Stimulated activated CD4-positive, alpha-beta T cell treated with anti-CD3 and anti-CD28 coated beads, Interleukin-2, amount 100 ng/mL, for 48 hours (primary cell): ENCODE data around the gene IL1F10.

Source experiments
- DNase-seq, 2 donors: peaks; one replicate each; pipeline ENCODE4 v3.0.0-alpha.2; 2020

Gene IL1F10

DNA sequence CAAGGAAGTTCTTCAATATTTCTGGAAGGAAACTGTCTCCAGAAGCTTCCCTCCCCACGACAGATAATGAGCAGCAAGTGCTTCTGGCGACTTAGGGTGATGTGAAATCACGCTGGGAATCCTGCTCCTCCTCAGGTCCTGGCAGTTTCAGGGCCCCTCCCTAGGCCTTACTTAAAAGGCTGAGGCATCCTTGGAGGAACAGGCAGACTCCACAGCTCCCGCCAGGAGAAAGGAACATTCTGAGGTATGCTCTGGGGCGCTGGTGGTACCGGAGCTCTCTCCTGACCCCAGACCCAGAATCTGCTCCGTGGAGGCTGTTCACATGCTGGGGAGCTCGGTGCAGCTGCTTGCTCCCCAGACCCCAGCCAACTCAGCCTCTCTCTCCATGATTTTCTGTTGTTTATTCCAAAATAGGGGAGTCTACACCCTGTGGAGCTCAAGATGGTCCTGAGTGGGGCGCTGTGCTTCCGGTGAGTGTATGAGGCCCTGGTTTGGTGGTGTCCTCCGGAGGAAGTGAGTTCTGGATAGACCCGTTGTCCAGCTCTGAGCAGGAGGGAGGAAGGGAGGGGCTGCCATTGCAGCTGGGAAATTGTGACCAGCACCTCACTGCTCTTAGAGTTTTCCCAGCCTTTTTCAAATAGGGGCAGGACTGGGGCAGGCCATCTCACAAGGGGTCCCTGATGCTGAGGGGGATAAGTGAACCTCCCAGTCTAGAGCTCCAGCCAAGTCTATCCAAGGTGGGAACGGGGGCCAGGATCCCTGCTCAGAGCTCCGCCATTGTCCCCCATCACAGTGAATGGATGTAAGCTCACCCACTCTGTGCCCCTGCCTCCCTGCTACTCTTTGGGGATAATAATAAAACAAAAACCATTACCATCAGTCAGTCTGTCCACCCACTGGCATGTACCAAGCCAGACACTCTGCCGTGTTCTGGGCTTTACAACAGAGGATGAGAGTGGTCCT, 8.5 kb upstream of the IL1F10 start, which contains the start of gene IL36RN:
Gene IL36RN, plus strand, starts transcription at position 201 of the 963 bp plus-strand sequence. Its CDS starts 241 bp downstream, at position 442.
- DNase-seq, result no peak

DNA sequence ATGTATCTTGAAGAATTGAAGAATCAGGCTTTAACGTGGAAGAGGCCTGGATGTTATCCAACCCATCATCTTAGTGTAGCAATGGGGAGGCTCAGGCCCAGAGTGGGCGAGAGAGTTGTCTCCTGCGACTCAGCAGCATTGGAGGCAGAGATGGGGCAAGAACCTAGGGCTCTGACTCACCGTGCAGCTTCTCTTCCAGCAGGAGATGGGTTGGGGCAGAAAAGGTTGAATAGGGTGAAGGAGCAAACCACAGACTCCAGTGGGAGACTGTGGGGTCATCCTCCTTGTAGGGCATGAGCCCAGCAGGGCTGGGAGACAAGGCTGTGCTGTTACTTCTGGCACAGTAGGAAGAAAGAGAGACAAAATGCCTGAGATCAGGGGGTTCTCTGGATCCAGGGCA, 7.4 kb upstream of the IL1F10 start:
- DNase-seq, result no peak

DNA sequence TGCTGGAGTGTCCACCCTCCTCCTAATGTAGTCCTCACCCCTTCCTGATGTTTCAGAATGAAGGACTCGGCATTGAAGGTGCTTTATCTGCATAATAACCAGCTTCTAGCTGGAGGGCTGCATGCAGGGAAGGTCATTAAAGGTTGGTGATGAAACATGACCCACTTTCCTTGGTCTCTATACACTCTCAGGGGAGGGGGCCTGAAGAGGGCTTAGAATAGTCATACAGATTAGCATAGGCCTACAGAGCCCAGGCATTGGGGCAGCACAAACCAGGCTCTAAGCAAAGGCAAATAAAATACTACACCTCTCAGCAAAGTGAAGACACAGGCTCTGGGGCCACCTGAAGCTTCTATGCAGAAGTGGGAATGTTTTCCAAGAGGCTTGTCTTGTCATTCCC, 7.0 kb upstream of the IL1F10 start:
- DNase-seq, result no peak

DNA sequence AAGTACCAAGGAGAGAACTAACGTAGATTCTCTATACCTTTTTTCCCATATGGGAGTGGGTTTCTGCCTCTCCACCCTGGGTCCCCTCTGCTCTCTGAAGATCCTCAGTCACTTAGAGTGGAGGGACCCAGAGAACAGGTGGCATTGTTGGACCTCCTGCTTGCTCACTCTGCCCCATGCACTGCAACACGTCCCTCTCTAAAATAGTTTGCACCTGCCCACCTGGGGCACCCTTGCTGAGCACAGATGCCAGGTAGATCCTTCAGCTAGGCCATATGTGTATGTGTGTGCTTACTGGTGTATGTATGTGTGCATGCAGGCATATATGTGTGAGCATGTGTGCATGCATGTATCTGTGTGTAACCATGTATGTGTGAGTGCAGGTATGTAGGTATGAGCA, 6.5 kb upstream of the IL1F10 start:
- DNase-seq, result no peak

DNA sequence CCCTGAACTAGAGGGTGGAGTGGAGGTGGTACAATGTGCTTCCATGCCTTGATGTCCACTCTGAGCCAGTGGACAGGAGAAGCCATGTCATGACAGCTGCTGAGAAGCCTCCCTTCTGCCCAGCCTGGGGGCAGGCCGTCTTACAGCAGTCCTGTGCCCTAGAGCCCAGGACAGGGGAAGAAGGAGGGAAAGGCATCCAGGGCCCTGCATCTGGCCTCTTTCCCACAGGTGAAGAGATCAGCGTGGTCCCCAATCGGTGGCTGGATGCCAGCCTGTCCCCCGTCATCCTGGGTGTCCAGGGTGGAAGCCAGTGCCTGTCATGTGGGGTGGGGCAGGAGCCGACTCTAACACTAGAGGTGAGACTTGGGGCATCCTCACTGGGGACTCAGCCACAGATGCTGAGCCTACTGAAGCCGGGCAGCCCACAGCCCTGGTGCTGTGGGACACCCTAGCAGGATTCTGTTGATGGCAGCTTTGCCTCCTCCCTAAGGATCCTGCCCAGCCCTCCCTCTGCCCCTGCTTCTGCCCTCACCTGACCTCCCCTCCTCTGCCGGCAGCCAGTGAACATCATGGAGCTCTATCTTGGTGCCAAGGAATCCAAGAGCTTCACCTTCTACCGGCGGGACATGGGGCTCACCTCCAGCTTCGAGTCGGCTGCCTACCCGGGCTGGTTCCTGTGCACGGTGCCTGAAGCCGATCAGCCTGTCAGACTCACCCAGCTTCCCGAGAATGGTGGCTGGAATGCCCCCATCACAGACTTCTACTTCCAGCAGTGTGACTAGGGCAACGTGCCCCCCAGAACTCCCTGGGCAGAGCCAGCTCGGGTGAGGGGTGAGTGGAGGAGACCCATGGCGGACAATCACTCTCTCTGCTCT, 5.6 kb upstream of the IL1F10 start:
- DNase-seq, result no peak

DNA sequence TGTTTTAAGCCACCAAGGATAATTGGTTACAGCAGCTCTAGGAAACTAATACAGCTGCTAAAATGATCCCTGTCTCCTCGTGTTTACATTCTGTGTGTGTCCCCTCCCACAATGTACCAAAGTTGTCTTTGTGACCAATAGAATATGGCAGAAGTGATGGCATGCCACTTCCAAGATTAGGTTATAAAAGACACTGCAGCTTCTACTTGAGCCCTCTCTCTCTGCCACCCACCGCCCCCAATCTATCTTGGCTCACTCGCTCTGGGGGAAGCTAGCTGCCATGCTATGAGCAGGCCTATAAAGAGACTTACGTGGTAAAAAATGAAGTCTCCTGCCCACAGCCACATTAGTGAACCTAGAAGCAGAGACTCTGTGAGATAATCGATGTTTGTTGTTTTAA, 3.5 kb upstream of the IL1F10 start:
- no peak for DNase-seq

DNA sequence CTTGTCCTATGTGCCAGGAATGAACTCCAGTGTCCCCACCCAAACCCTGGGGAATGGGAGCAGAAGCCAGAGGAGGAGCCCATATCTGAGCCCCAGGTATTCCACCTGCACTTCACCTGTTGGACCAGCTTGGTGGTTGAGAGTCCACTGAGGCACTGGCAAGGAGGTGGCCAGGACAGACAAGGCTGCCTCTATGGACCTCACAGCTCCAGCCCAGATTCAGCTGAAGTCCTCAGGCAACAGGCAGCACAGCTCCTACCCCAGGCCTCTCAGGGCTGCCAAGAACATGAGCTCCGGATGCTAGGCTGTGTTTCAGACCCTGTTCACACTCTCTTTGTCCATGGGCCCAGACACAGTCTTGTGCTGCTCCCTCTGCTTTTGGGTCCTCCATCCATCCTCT, 2.9 kb upstream of the IL1F10 start:
- no peak for DNase-seq

DNA sequence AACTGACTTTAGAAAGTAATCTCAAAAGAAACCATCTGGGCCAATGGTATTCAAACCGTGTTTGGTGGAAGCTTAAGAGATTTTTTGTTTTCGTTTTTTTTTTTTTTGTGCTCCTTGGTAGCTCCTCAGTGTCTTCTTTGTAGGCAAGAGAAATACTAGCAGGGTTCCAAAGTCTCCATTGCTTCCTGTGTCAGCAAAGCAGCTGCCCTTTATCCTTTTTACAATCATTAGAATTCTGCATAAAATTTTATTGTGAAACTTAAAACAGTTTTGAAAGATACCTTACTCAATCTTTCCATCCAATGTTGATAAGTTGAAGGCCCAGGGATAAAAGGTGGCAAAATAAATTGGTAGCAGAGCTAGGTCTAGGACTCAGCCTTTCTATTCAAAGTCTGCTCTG, 479 bp downstream of the IL1F10 start:
- no peak for DNase-seq

DNA sequence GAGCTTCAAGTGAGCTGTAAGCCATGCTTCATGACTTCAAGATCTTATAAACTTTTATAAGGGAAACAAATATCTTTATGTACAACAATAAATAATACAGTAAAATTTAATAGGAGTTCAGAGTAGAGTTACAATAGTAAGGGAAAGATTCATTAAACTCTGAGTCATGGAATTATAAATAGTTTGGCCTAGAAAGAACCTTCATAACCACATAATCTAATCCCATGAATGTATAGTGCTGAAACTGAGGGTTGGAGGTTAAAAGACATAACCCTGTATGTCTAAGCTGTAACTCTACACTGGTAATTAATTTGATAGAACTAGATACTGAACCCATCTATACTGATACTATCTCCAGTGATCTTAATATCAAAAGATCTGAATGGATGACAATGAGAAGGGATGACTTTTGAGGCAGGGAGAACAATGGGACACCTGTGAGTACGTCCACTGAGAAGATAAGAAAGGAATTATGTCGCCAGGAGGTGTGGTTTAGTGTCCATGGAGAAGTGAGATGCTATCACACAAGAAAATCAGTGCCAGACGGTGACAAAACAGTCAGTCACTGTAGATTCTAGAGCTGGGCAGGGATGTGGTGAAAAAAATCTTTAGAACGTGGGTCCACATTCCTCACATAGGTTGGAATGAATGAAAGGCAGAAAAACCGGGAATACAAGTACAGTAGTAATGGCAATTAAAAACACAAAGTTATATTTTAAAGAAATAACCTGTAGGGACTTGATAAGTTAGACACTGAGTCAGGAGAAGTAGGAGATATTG, 1.1 kb downstream of the IL1F10 start:
- DNase-seq, result no peak

DNA sequence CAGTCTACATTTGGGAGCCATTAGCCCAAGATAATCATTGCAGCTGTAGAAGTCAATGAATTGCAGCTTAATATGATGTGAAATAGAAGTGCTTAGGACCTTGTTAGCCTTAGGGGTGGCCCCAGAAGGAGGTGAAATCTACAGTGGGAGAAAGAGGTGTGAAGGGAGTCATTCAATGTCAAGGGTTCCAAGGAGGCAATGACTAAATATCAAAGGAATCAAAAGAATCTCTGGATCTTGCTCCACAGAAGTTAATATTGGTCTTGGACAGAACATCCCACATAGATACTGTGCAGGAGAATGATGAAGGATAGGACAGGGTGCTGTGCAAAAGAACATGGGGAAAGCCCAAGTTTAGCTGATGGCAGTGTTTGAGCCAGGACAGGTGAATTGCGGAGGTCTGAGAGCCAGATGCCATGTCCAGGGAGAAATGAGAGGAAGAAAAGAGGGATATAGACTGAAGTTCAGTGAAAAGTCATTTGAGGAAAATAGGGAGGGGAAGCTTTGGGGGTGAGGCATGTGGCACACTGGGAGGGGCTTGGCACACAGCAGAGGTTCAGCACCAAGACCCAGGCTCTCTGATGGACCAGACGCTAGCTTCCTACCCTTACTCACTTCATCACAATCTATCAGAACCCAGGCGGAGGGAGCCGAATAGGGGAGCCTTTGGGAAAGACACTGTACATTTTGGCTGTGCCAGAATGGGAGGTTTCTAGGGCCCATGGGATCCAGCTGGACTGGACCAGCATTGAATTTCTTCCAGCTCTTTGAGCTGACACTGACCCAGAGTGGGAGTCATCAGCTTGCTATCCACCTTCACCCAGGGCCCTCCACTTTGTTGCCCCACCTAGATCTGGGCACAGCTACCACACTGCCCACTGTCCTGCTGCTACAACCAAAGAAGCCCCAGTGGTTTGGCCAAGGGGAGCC, 2.2 kb downstream of the IL1F10 start:
- no peak for DNase-seq

DNA sequence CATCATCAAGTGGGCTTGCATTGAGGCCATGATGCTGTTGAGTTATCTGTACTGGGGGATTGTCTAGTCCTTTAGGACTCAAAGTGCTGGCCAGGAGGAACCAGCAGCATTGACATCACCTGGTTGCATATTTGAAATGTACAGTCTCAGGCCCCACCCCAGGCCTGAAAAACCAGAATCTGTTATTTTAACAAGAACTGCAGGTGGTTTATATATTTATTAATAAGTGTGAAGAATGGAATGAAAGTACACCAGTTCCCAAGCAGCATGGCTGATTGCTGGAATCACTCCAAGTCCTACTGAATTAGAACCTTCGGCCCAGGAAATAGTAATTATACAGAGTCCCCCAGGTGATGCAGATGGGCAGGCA, 2.8 kb downstream of the IL1F10 start:
- no peak for DNase-seq

DNA sequence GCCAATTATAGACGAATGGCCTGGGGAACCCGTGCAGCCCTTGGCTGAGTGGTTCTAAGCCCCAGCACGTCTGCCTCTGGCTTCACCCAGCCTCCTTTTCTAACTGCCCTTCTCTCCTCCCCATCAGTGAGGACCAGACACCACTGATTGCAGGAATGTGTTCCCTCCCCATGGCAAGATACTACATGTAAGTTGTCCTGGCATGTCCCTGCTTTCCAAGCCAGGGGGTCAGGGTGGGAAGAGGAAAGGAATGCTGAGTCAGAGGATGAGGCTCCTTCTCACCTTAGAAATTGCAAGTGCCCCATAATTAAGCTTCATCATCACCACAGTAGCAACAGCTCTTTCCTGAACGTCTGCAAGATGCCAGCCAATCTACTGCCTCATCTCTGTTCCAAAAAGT, 4.8 kb downstream of the IL1F10 start:
- no peak for DNase-seq

DNA sequence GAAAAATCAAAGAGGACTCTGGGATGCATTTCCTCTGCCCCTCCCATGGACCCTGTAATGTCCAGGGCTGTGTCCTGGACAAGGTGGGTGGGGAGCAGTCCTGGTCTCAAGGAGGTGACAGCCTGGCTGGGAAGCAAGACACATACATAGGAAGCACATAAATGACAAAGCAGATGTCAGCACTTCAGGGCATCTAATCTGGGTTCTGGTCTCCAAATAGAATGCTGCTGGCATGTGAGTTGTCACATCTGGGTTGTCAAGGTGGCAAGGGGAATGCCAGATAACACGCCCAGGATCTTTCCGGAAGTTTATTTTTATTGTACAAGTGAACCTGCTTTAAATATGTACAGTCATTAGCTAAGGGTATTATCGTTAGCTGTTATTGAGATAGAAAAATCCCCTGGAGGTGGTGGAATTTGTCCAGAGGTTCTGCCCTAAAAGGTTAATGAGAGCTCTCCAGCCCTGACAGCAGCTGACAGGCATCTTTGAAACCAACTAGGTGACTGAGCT, 5.6 kb downstream of the IL1F10 start:
- DNase-seq, result no peak

DNA sequence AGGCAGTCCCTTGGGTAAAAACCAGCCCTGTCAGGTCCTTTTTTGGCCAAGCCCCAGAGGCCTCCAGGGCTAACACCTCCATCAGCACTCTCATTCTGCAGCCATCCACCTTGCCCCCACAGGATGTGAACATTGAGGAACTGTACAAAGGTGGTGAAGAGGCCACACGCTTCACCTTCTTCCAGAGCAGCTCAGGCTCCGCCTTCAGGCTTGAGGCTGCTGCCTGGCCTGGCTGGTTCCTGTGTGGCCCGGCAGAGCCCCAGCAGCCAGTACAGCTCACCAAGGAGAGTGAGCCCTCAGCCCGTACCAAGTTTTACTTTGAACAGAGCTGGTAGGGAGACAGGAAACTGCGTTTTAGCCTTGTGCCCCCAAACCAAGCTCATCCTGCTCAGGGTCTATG, 7.3 kb downstream of the IL1F10 start:
- no peak for DNase-seq

DNA sequence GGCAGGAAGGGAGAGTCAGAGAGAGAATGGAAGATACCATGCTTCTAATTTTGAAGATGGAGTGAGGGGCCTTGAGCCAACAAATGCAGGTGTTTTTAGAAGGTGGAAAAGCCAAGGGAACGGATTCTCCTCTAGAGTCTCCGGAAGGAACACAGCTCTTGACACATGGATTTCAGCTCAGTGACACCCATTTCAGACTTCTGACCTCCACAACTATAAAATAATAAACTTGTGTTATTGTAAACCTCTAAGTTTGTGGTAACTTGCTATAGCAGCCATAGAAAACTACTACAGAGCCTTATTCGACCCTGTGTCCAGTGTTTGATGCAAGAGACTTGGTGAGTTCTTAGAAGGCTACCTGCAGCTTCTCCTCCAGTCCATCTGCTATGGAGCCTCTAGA, 7.8 kb downstream of the IL1F10 start:
- no peak for DNase-seq

DNA sequence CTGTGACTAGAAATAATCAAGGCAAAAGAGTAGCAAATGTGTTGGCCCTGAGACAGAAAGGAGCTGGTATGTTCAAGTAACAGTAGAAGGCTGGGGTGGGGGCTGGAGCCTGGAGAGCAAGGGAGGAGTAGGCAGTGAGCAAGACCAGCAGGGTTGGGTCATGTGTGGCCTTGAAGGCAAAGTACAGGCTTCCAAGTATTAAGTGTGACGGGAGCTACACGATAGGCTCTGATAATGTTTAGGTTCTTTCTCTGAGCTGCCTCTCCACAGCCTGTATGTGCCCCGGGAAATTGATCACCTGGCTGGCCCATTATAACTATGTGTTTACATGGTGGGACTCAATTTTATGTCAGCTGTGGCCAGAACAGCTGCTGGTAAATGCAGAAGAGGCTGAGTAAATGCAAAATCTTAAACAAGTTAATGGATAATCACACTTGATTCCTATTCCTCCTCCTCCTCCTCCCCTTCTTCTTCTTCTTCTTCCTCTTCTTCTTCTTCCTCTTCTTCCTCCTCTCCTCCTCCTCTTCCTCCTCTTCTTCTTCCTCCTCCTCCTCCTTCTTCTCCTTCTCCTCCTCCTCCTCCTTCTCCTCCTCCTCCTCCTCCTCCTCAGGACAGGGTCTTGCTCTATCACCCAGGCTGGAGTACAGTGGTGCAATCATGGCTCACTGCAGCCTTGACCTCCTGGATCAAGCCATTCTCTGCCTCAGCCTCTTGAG, 9.3 kb downstream of the IL1F10 start:
- no peak for DNase-seq

DNA sequence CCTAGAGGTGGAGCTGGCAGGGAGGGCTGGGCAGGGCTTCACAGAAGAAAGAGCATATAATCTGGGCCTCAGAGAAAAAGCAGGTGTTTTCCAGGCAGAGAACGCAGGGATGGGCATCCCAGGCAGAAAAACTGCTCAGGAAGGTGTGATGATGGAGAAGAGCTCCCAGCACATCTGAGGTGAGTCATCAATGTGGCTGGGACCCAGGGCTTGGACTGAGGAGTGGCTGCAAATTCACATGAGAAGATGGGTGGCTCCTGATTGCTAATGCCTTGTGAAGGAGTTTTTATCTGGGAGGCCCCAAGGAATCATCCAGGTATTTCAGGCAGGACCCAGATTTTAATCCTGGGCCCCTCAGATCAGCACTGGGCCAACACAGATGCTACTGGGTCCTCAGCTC, 10.2 kb downstream of the IL1F10 start:
- no peak for DNase-seq

DNA sequence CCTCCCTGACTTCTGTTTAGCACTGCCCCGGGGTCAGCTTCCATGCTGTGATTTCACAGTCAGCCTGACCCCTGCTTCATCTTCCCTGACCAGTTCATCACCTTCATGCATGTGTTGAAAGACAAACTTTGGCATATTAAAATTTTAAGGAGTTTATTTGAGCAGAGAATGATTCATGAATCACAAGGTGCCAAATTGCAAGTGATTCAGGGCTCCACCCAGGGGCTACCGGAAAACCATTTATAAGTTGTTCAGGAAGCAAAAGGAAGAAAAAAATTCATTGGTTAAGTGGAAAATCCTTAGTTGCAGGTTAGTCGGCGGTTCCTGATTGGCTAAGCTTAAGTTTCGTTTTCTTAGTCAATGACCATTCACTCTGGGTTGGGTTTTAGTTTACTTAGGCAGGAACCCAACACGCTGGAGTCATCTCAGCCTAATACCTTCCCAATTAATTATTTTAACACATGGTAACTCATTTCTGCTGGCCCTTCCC, 10.6 kb downstream of the IL1F10 start:
- DNase-seq, result no peak

DNA sequence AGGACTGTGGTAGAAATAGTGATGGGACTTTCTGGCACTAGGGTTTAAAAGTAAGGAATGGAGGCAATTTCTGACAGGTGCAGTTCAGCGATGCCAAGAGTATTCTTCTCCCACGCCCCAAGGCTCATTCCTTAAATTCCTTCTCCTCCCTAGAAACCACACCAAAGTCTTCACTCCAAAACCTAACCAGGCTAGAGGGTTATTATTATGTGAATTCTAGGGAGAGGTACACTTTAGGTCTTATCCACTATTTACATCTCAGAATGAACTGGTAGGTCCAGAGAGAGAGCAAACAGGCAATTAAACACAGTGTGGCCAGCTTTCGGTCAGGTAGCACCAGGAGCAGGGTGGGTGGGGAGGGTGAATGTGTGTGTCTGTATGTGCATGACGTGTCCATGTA, 11.4 kb downstream of the IL1F10 start:
- DNase-seq, result no peak

DNA sequence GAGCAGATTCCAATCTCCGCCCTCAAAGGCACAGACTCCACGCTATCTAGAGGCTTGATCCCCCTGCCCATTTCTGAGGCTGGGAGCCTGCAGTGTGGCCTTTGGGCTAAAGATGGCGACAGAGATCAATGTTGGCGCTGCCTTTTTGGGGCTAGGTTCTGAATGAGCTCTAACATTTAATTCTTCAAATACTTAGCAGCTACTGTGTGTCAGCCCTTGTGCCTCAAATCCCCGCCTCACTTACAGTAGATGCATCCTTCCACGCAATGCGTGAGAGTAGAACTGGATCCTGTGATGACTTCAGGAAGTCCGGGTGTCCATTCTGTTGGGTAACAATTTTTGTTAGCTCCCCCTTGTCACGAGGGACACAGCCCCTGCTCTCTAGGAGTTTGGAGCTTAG, 12.4 kb downstream of the IL1F10 start:
- DNase-seq, result peak; percentile 60 to 61
